Left ventricle myocardium inferior (tissue), 1 donor: ENCODE results near the gene AGAP1. TPM values are rescaled to one million over a fixed set of nuclear protein-coding genes. Genes with fewer than 3 reads are reported as not detected.

ENCODE experiments used
- DNase-seq: peaks from one replicate; pipeline ENCODE4 v3.0.0-alpha.2; 2020
- H3K27ac ChIP-seq: fragments of 200-600 bp; replicated peaks from 2 replicates; pipeline ENCODE4 v1.8.0; 2021
- H3K27me3 ChIP-seq: fragments of 200-600 bp; 2 replicates; pipeline ENCODE4 v1.8.0; 2021; ENCODE audit warnings: low read depth
- H3K36me3 ChIP-seq: fragments of 200-600 bp; 2 replicates; pipeline ENCODE4 v1.8.0; 2021
- H3K4me1 ChIP-seq: fragments of 200-600 bp; 2 replicates; pipeline ENCODE4 v1.8.0; 2021
- H3K4me3 ChIP-seq: fragments of 200-600 bp; 2 replicates; pipeline ENCODE4 v1.8.0; 2021; ENCODE audit warnings: mild to moderate bottlenecking, moderate library complexity
- H3K9me3 ChIP-seq: fragments of 200-600 bp; replicated peaks from 2 replicates; pipeline ENCODE4 v1.8.0; 2021
- CTCF ChIP-seq: fragments of 200-600 bp; IDR thresholded peaks from 2 replicates; pipeline ENCODE4 v1.8.0; 2021; ENCODE audit warnings: antibody characterized with exemption, mild to moderate bottlenecking, borderline replicate concordance
- intact Hi-C: fragments of 100-400 bp; cut with micrococcal nuclease; formaldehyde crosslinking; loops from one replicate; pipeline ENCODE4 v1.11.0; 2022
- total RNA-seq: library from RNA; stranded (reverse); fragmentation: NEBNext Ultra II Directional; extraction: Animal tissue kit (Norgen Biotek cat#: 25700); gene quantifications from one replicate; pipeline ENCODE4 v1.2.1, GENCODE V29; 2021
- donor health status: DM: no; HTN: yes; CAD: no; lungs with severe emphysema.

The AGAP1 gene
- total RNA-seq, 1 donor from 2014 or later = 18.1 TPM

GRCh38 chr2:235855011-235855410, 361.2 kb downstream of the AGAP1 start:
- no peak for TF ChIP-seq CTCF

DNA sequence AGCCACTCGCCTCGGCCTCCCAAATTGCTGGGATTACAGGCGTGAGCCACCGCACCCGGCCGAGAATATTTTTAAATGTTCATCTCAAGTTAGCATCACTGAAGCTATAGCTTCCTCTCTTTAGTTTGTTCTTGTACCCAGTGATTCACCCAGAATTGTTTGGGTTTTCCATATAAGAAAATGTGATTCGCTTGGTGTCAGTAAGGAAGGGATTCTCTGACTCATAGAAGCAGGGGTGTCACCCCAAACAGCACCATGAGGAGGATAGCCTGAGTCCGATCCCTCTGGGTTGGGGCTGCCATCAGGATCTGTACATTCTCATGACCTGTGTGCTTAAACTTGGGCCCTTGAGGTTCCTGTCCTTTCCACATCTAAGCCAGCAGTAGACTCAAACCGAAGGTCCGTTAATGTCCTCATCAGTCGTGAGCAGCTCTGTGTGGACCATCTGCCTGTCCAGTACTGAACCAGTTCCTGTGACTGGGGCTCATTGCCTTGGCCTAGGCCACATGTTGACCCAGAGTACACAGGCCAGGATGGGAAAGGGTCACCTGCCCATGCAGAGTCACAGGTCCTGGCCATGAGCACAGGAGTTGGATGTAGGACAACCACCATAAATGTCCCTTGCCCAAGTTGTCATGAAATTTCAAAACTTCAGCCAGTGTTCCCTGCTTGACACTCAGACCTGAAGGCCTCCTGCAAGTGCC, 362.5 kb downstream of the AGAP1 start:
- H3K4me3 ChIP-seq = no peak overlapping the region
- TF ChIP-seq CTCF = no peak
- no peaks in the 10 kb centered on the region for H3K36me3 ChIP-seq
- no peaks in the 10 kb centered on the region for H3K9me3 ChIP-seq
- no peak for DNase-seq
- intact Hi-C loops = no loop called here
- H3K27me3 ChIP-seq = no peaks in the 10 kb centered on the region
- H3K27ac ChIP-seq = no peak overlapping the region
- peaks cover 36% of the 10 kb centered on the region for H3K4me1 ChIP-seq

More at GRCh38 chr2:235855011-235855410, 361.2 kb downstream of the AGAP1 start:
- DNase-seq = no peak
- Histone ChIP-seq H3K4me1 (peaks cover 23% of the 10 kb centered on the region), H3K36me3 (no peaks in the 10 kb centered on the region), H3K4me3 (no peak overlapping the region), H3K27ac (no peak overlapping the region), H3K9me3 (no peaks in the 10 kb centered on the region), H3K27me3 (no peaks in the 10 kb centered on the region)
- intact Hi-C loops = no loop called here

GRCh38 chr2:235857598-235857997, 363.8 kb downstream of the AGAP1 start:
- Histone ChIP-seq H3K36me3 (no peaks in the 10 kb centered on the region), H3K4me1 (peaks cover 43% of the 10 kb centered on the region), H3K27me3 (no peaks in the 10 kb centered on the region), H3K4me3 (no peak overlapping the region), H3K27ac (no peak overlapping the region), H3K9me3 (no peaks in the 10 kb centered on the region)
- no peak for DNase-seq
- intact Hi-C loops = no loop called here
- TF ChIP-seq CTCF = no peak

GRCh38 chr2:235858881-235859280, 365.0 kb downstream of the AGAP1 start:
- H3K27me3 ChIP-seq = no peaks in the 10 kb centered on the region
- no peak for DNase-seq
- intact Hi-C loops = no loop called here
- TF ChIP-seq CTCF = no peak
- H3K4me3 ChIP-seq = no peak overlapping the region
- peak overlapping the region; percentile 70 for H3K27ac ChIP-seq
- H3K4me1 ChIP-seq = peaks cover 43% of the 10 kb centered on the region
- no peaks in the 10 kb centered on the region for H3K36me3 ChIP-seq
- no peaks in the 10 kb centered on the region for H3K9me3 ChIP-seq

GRCh38 chr2:235859651-235860050, 365.8 kb downstream of the AGAP1 start:
- Histone ChIP-seq H3K27ac (peak overlapping the region; percentile 70), H3K4me3 (peak overlapping the region; percentile 3), H3K4me1 (peaks cover 36% of the 10 kb centered on the region), H3K36me3 (no peaks in the 10 kb centered on the region), H3K9me3 (no peaks in the 10 kb centered on the region), H3K27me3 (no peaks in the 10 kb centered on the region)
- TF ChIP-seq CTCF = no peak
- intact Hi-C loops = no loop called here
- peak; percentile 27 for DNase-seq
